Central memory CD4-positive, alpha-beta T cell (primary cell): ENCODE data around the gene SLK.

Experiments
- DNase-seq: peaks from one replicate; pipeline ENCODE4 v3.0.0; 2022

The SLK gene

DNA sequence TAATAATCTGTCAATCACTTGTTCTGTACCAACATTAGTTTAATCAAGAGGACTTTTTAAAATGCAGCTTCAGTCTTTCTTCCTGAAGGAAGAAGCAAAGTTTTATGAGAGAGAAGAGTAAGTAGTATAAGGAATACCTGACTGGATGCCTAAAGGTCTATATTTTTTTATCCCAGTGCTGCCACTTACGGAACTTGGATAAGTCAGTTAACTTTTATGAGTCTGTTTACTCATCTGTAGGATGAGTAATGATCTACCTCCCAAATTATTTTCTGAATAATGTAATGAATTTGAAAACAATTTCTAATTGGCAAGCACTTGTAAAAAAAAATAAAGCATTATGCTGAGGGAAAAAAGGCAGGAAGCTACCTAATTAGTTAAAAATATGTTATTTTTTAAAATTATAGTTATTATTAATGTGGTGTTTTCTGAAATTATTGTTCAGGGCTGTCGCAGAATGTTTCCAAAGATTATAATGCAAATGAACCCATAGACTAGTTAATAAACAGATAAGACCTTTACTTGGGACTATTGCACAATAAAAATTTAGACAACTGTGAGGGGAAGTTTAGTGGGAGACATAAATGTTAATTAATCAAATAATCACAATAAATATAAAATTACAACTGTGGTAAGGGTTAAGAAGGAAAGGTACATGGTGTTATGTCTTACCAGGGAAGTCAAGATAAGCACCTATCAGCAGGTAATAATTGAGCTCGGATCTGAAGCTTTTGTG, 24.6 kb downstream of the SLK start:
- DNase-seq: no peak

DNA sequence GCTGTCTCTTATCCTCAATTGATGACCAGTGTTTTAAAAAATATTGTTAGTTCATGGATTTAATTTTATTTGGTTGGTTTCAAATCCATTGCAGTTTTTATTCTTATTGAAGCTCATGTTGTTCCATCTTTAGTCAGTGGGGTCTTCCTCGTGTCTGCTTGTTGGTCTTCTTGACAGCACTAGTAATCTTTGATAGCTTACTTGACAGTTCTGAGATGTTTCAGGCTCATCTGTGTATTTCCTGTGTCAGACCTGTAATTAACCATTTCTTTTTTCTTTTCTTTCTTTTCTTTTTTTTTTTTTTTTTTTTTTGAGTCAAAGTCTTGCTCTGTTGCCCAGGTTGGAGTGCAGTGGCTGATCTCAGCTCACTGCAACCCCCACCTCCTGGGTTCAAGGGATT, 28.2 kb downstream of the SLK start:
- DNase-seq: no peak

GRCh38 chr10:103998805-103999204, 31.9 kb downstream of the SLK start:
- DNase-seq: no peak

GRCh38 chr10:104002911-104003310, 36.0 kb downstream of the SLK start:
- no peak for DNase-seq

GRCh38 chr10:104005172-104005863, 38.4 kb downstream of the SLK start:
- DNase-seq: no peak

DNA sequence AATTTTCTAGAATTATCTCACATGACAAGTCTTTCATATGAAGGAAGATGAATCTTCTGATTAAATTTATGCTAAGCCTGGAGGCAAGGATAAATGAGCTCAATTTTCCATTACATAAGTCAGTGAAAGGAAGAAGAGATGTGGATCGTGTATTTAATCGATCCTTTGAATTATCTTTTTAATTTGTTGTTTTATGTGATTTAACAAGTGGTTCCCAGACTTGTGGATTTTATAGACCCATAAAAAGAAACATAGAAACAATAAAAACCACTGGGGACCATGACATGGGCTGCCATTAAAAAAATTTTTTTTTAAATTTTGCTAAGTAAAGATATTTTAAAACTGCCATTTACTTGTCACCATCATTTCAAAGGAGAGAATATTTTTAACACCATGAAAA, 45.0 kb downstream of the SLK start:
- no peak for DNase-seq

DNA sequence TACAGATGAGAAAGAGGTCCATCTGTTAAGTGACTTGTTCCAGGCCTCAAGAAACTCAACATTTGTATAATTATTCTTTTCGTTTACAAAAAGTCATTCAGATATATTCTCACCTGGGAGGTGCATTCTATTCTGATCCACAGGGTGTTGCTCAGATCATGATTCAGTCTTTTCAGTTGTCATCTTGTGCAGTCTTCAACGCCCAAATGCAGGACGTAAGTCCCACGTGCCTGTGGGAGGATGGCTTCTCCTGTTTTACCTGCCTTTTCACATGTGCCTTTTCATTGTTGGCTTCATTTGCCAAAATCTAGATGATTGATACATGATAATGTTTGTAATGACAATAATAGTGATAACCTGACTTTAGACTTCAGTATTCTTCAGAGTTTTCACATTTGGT, 46.5 kb downstream of the SLK start:
- DNase-seq: no peak

DNA sequence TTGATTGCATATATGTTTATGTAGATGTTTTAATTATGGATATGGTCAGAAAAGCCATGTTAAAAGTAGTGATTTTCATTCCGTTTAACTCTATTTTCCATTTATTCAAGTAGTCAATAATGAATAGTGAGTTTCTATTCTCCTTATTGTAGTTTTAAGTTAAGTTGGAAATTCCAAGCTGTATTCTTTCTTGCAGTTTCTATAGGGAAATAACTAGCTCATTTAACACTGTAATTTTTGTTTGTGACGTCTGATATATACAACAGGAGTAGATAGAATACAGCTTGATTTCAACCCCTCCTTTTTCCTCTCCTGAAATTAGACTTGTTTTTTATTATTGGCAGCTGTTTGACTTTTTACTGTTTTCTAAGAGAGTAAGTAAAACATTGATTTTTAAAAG, 47.2 kb downstream of the SLK start:
- DNase-seq: no peak

GRCh38 chr10:104016661-104017060, 49.7 kb downstream of the SLK start:
- DNase-seq: no peak

DNA sequence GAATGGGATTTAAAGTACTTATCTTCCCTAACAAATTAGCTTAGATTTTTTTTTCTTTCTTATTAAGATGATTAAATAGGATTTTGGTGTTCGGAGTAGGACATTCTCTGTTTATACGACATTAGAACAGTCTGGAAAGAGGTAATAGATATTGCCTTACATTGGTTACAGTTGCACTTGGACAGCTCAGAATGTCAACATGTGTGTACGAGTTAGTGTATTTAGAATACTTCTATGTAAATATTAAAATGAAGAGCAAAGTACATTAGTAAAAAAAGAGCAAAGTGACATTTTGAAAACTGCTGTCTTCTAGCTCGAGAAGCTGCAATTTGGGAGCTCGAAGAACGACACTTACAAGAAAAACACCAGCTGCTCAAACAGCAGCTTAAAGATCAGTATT, 51.5 kb downstream of the SLK start:
- no peak for DNase-seq

DNA sequence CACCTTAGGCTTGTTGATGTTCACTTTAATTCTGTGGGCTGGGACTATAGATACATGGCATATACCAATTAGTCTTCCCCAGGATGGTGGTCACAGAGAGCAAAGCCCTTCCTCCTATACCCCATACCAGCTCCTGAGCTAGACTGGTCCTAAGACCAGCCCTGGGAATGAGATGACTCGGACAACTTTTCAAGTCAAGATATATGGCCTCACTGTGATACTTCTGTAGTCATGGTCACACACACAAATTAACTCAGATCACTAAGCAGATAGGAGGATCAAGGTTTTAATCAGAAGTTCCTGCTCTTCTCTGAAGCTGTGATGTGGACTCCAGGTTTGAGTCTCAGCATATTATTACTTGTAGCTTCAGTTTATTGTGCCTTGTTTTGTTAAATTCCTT, 53.1 kb downstream of the SLK start:
- no peak for DNase-seq

GRCh38 chr10:104021246-104021645, 54.3 kb downstream of the SLK start:
- DNase-seq: no peak

- DNase-seq: no peak
These were observed 55.1 kb downstream of the SLK start for GRCh38 chr10:104022026-104022425.

DNA sequence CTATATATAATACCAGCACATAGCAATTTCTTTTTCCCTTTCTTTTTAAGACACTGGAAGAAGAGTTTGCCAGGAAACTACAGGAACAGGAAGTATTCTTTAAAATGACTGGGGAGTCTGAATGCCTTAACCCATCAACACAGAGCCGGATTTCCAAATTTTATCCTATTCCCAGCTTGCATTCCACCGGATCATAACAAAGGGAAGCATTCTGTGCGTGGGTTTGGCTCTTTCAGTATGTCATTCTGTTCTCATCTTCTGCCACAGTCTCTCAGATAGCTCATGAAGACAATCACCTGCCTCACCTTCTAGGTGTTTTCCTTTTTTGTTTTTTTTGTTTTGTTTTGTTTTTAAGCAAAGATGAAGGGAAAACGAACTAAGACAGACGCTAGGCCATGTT, 58.6 kb downstream of the SLK start:
- no peak for DNase-seq

DNA sequence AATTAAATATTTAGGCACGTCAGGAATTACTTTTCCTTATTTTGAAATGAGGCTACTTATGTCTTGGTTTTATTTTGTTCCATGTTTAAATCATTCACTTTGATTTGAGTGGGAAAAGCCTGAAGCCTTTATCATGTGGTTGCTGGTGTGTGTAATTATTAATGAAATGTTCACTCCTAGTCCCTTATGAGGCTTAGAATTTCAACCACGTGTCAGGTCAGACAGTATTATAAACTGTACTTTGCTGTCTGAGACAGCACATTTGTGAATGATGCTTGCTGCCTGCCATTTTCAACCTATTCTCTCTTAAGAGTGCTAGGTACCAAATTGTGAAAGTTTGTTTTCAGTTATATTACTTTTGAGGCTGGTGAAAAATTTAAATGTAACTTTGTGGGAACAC, 59.8 kb downstream of the SLK start:
- DNase-seq: no peak

DNA sequence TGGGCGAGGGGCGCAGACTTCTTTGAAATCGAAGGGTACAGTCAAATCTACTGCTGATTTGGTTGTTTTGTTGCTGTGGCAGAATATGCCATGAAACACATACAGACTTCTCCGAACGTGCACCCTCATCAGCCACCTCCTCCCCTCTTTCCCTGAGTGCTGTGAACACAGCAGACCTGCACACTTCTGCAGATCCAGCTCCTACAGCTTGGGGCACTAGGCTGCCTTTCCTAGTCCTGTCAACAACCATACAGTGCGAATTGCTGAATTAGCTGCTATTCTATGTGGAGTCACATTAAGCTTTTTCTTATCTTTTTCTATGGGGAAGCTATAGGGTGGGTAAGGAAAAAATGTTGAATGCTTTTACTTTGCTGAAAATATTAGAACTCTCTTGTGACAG, 61.2 kb downstream of the SLK start:
- no peak for DNase-seq

GRCh38 chr10:104028823-104029520, 62.0 kb downstream of the SLK start:
- DNase-seq: no peak

DNA sequence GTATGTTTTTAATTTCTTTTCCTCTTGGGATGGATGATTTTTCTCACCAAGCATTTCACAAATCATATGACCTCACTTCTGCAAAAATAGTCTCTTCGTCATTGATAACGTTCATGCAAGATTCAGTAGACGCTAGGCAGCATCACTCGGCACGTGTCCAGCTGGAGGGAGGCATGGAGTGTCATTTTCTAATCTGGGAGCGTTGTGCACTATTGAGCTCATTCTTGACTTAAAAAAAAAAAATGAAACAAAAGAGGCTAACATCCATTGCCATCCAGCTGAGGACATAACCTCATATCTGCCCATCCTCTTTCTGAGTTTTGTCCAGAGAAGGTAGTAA, 62.6 kb downstream of the SLK start:
- no peak for DNase-seq

DNA sequence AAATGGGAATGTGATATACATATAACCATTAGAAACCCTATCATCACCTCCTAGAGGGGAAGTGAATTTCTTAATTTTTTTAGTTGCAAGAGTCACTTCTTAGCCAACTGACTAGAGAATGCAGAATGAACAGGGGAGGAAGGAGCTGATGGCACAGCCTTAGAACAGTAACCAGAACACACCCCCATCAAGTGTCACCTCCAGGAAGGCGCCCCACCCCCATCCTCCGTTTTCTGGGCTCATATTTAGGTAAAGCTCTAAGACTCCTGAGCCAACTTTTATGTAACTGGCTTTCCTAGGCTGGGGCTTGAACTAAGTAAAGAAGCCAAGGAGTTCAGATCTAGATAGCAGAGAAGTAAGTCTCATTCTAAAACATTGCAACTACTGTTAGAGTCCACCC, 64.7 kb downstream of the SLK start:
- DNase-seq: no peak

DNA sequence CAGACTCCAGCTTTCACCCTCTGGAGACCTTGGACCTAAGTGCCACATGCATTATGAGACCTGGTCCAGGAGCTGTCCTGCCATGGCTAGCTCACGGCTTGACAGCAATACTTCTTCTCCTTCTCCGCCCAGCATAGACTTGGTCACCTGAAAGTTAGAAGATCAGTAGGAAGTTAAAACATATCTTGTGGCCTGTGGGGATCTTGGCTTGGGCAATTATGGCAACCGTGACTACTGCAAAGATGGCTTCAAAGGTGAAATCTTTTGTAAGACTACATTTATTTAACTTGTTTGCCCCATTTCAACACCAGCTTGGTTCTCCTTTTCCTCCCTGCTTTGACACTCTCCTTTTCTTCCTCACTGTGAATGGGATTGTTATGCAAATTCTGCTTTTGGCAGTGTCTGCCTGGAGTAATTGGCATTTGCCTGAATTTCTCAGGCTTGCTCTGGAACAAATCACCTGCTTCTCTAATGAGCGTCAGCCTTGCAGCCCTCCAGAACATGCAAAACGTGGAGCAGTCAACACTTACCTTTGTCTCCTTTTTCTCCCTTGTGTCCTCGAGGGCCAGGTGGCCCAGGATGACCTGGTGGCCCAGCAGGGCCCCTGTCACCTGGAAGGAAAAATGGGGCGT, 65.3 kb downstream of the SLK start:
- DNase-seq: no peak

- no peak for DNase-seq
These were observed 66.5 kb downstream of the SLK start for GRCh38 chr10:104033401-104033930.

- DNase-seq: no peak
These were observed 67.0 kb downstream of the SLK start for GRCh38 chr10:104033966-104034365.

- no peak for DNase-seq
These were observed 67.7 kb downstream of the SLK start for GRCh38 chr10:104034401-104035193.
